A673 (cell line): ENCODE results near the gene GRHL1.

ENCODE experiments used
- EZH2 ChIP-seq: fragments of 200-600 bp; sonication (generic); IDR thresholded peaks from 2 replicates; pipeline ENCODE4 v1.6.1; 2017; ENCODE audit warnings: borderline replicate concordance, low read depth, mild to moderate bottlenecking, mixed read lengths, antibody characterized with exemption, low read length; ENCODE audit not compliant: poor library complexity, severe bottlenecking
- TF ChIP-seq, protein P1 (sequence below): fragments of 300-800, 200-600 bp; sonication (generic); conservative IDR thresholded peaks from 2 replicates; pipeline ENCODE4 v1.5.1; 2017; ENCODE audit warnings: low read depth, mild to moderate bottlenecking, antibody characterized with exemption, low read length, moderate library complexity, mixed read lengths

DNA sequence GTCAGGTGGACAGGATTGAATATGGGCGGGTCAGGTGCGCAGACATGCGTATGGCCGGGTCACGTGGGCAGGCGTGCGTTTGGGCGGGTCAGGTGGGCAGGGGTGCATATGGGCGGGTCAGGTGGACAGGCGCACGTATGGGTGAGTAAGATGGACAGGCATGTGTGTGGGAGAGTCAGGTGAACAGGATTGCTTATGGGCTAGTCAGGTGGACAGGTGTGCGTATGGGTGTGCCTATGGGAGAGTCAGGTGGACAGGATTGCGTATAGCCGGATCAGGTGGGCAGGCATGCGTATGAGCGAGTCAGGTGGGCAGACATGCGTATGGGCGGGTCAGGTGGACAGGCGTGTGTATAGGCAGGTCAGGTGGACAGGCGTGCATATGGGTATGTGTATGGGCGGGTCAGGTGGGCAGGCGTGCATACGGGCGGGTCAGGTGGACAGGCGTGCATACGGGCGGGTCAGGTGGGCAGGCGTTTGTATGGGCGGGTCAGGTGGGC lies 61.5 kb downstream of the GRHL1 start:
- TF ChIP-seq, protein P1, sequence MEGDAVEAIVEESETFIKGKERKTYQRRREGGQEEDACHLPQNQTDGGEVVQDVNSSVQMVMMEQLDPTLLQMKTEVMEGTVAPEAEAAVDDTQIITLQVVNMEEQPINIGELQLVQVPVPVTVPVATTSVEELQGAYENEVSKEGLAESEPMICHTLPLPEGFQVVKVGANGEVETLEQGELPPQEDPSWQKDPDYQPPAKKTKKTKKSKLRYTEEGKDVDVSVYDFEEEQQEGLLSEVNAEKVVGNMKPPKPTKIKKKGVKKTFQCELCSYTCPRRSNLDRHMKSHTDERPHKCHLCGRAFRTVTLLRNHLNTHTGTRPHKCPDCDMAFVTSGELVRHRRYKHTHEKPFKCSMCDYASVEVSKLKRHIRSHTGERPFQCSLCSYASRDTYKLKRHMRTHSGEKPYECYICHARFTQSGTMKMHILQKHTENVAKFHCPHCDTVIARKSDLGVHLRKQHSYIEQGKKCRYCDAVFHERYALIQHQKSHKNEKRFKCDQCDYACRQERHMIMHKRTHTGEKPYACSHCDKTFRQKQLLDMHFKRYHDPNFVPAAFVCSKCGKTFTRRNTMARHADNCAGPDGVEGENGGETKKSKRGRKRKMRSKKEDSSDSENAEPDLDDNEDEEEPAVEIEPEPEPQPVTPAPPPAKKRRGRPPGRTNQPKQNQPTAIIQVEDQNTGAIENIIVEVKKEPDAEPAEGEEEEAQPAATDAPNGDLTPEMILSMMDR, result no peak
- no peak for TF ChIP-seq EZH2
